ENCODE results near the gene HHIPL2.
A peak's percentile ranks its signal among the peaks of the same experiment; 100 is the strongest.

Gene HHIPL2

GRCh38 chr1:222547944-222548671 is at the start of gene HHIPL2:
Gene HHIPL2 (minus strand): TSS chr1:222548104. CDS start chr1:222548044, 60 bp downstream.
- no peak for DNase-seq (ENCODE audit: low read depth in 2 of 2)

- DNase-seq (ENCODE audit: low read depth in 2 of 2): no peak
Measured at GRCh38 chr1:222596696-222597095, 48.8 kb upstream of the HHIPL2 start.

GRCh38 chr1:222594789-222595188 is 46.9 kb upstream of the HHIPL2 start:
- DNase-seq (ENCODE audit: low read depth in 2 of 2): no peak

GRCh38 chr1:222592171-222592570 is 44.3 kb upstream of the HHIPL2 start:
- no peak for DNase-seq (ENCODE audit: low read depth in 2 of 2)

GRCh38 chr1:222589462-222590302 is 41.8 kb upstream of the HHIPL2 start, which contains the start of gene TAF1A:
Gene TAF1A (minus strand): TSS chr1:222589933.
- peak; percentile 70 to 81 for DNase-seq (ENCODE audit: low read depth in 2 of 2)

- DNase-seq (ENCODE audit: low read depth in 2 of 2): no peak
Measured at GRCh38 chr1:222588135-222588534, 40.2 kb upstream of the HHIPL2 start.

- DNase-seq (ENCODE audit: low read depth in 2 of 2): no peak
Measured at GRCh38 chr1:222586842-222587241, 38.9 kb upstream of the HHIPL2 start.

DNA sequence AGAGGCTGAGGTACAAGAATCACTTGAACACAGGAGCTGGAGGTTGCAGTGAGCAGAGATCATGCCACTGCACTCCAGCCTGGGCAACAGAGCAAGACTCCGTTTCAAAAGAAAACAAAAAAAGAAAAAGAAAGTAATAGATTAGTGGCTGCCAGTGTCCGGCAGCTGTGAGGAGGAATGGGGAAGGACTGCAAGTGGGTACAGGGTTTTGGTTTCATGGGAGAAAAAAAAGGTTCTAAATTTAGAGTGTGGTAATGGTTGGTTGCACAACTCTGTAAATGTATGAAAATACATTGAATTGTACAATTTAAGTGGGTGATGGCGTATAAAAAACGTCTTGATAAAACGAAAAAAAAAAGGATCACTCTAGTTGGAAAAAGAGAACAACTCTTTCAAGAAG is 35.2 kb upstream of the HHIPL2 start:
- no peak for DNase-seq (ENCODE audit: low read depth in 2 of 2)

- DNase-seq (ENCODE audit: low read depth in 2 of 2): no peak
Measured at GRCh38 chr1:222582099-222582774, 34.3 kb upstream of the HHIPL2 start.

- no peak for DNase-seq (ENCODE audit: low read depth in 2 of 2)
Measured at GRCh38 chr1:222579316-222579715, 31.4 kb upstream of the HHIPL2 start.

DNA sequence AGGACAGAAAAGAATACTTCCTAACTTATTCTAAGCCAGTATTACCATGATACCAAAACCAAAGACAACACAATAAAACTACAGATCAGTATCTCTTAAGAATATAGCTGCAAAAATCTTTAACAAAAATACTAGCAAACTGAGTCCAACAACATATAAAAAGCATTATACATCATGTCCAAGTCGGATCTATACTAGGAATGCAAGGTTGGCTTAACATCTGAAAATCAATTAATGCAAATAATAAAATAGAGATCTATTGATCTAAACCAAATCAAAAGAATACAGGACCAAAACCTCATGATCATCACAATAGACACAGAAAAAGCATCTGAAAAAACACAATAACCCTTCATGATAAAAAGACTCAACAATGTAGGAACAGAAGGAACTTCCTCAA is 22.9 kb upstream of the HHIPL2 start:
- DNase-seq (ENCODE audit: low read depth in 2 of 2): no peak

GRCh38 chr1:222561656-222562055 is 13.8 kb upstream of the HHIPL2 start:
- no peak for DNase-seq (ENCODE audit: low read depth in 2 of 2)

DNA sequence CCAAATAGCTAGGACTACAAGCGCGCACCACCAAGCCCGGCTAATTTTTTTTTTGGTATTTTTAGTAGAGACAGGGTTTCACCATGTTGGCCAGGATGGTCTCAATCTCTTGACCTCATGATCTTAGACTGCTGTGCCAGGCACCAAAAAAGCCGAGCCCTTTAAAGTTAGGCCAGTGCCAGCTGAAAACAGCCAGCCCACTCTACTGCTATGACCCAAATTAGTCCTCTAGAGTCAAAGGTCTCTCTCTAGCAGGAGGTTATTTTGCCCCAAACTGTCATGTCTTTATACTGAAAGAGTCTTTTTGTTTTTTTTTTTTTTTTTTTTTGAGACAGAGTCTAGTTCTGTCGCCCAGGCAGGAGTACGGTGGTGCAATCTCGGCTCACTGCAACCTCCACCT is 9.7 kb upstream of the HHIPL2 start:
- DNase-seq (ENCODE audit: low read depth in 2 of 2): no peak

- no peak for DNase-seq (ENCODE audit: low read depth in 2 of 2)
Measured at GRCh38 chr1:222557148-222557547, 9.2 kb upstream of the HHIPL2 start.

- no peak for DNase-seq (ENCODE audit: low read depth in 2 of 2)
Measured at GRCh38 chr1:222555992-222556615, 8.2 kb upstream of the HHIPL2 start.

- DNase-seq (ENCODE audit: low read depth in 2 of 2): no peak
Measured at GRCh38 chr1:222554177-222554576, 6.3 kb upstream of the HHIPL2 start.

DNA sequence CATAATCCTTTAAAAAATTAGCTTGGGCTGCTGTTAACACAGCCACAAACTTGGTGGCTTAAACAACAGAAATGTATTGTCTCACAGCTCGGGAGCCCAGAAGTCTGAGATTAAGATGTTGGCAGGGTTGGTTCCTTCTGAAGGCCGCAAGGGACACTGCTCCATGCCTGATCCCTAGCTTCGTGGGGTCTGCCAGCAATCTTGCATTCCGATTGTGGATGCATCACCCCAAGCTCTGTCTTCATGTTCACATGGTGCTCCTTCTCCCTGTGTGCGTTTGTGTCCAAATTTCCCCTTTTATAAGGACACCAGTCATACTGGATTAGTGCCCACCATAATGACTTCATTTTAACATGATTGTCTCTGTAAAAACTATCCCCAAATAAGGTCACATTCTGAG is 5.0 kb upstream of the HHIPL2 start:
- no peak for DNase-seq (ENCODE audit: low read depth in 2 of 2)

DNA sequence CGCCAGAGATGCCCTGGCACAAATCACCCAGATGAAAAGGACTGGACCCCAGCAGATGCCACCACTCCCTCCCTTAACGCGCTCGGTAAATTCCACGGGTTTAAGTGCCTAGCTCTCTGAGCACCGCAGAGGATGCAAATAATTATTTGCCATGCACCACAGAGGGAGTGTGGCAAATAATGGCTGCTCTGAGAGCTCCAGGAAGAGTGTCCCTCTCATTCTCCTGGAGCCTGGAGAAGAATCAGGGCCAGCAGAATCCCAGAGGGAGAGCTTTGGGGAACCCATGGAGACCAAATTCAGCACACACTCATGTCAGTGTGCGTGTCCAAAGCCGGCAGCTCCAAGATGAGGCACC is 667 bp downstream of the HHIPL2 start:
- DNase-seq (ENCODE audit: low read depth in 2 of 2): no peak

- no peak for DNase-seq (ENCODE audit: low read depth in 2 of 2)
Measured at GRCh38 chr1:222546548-222547259, 1.2 kb downstream of the HHIPL2 start.

DNA sequence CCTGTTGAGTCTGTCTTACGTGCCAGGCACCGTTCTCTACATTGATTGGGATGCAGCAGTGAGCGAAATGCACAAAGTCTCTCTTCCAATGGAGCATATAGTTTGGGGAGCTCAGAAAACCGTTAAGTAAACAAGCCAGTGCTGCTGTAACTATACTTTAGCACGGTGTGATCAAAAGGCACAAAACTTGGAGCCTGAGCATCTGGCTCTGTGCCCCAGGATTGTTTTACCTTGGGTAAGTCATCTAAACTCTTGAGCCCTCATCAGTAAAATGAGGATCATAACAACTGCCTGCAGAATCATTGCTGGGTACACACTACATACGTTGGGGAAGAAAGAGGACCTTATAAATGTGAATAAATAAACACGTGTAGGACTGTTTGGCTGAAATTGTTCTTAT is 1.8 kb downstream of the HHIPL2 start:
- no peak for DNase-seq (ENCODE audit: low read depth in 2 of 2)

DNA sequence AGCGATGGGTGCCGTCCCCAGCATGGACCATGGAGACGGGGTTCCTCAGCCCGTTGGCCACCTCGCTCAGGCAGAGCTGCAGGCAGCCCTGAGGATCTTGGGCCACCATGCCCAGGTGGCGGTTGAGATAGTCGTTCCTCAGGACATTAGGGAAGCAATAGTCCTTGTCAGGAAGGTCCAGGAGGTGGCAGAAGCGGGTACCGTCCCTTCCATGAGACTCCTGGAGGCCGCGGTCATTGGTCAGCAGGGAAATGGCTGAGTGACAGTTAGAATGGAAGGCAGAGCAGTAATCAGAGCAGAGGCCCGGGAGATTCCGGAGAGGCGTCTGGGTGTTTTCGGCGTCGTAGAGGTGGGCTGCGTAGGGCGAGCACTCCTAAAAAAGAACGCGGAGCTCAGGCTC is 4.1 kb downstream of the HHIPL2 start:
- no peak for DNase-seq (ENCODE audit: low read depth in 2 of 2)

Measured in stimulated activated CD4-positive, alpha-beta T cell treated with anti-CD3 and anti-CD28 coated beads, Interleukin-4, amount 100 ng/mL, for 48 hours (primary cell).